Upper lobe of left lung (tissue), 6 donors: Measurements from ENCODE around the gene DPCD. TPM values are rescaled to one million over a fixed set of nuclear protein-coding genes. Genes with fewer than 3 reads are reported as not detected.

Source experiments
- ATAC-seq, 2 donors: fragments of 200-7000 bp; cut with Tn5 transposase; one replicate each; pipeline ENCODE4 v1.9.1; 2022; ENCODE audit warnings: mild to moderate bottlenecking in 2 of 2, moderate library complexity in 2 of 2; ENCODE audit not compliant: low FRiP score in 2 of 2
- DNase-seq, 2 donors: peaks; one replicate each; pipeline ENCODE4 v3.0.0-alpha.2; 2019 to 2020
- H3K27ac ChIP-seq, 4 donors: fragments of 200-600 bp; sonication (generic); one replicate each; pipeline ENCODE4 v1.5.1; 2016 to 2019
- H3K27me3 ChIP-seq, 4 donors: fragments of 200-600 bp; sonication (generic); one replicate each; pipeline ENCODE4 v1.5.1; 2017 to 2019
- H3K36me3 ChIP-seq, 4 donors: fragments of 200-600 bp; sonication (generic); one replicate each; pipeline ENCODE4 v1.5.1; 2016 to 2019
- H3K4me1 ChIP-seq, 4 donors: fragments of 200-600 bp; sonication (generic); one replicate each; pipeline ENCODE4 v1.5.1; 2018 to 2019
- H3K4me3 ChIP-seq, 4 donors: fragments of 200-600 bp; sonication (generic); one replicate each; pipeline ENCODE4 v1.5.1; 2017 to 2019; ENCODE audit warnings: mild to moderate bottlenecking in 2 of 4, moderate library complexity in 1 of 4
- H3K9me3 ChIP-seq, 4 donors: fragments of 200-600 bp; sonication (generic); one replicate each; pipeline ENCODE4 v1.5.1; 2018 to 2019
- EP300 ChIP-seq, 4 donors: sonication (generic); formaldehyde crosslinking; IDR thresholded peaks; one replicate each; pipeline ENCODE4 v1.5.1; 2017; ENCODE audit warnings: antibody characterized with exemption in 4 of 4, control low read depth in 2 of 4
- POLR2A ChIP-seq, 4 donors: fragments of 450-650 bp; IDR thresholded peaks; one replicate each; pipeline ENCODE4 v1.5.1; 2016 to 2017; ENCODE audit warnings: antibody characterized with exemption in 4 of 4, mild to moderate bottlenecking in 2 of 4
- POLR2AphosphoS5 ChIP-seq, 2 donors: sonication (generic); formaldehyde crosslinking; IDR thresholded peaks; one replicate each; pipeline ENCODE4 v1.5.1; 2017; ENCODE audit warnings: antibody characterized with exemption in 2 of 2
- WGBS, 2 donors: methylation state at CpG; one replicate each; pipeline ENCODE4 v1.1.5; 2017 to 2018; 5-methylcytosine and 5-hydroxymethylcytosine counted together
- total RNA-seq, 6 donors: library from RNA; depleted of rRNA in 4 of 6; stranded (reverse); fragments of >200 nt in 4 of 6; gene quantifications; one replicate each; pipeline versions ENCODE4 v1.1.0 to v1.2.1, GENCODE V29; 2016 to 2021
- TF ChIP-seq, protein P1 (sequence below), 6 experiments: fragments of 450-650 bp in 4 of 6; fragments of 200-600 bp in 2 of 6; sonication (generic) in 2 of 6; IDR thresholded peaks; one replicate each; pipeline ENCODE4 v1.5.1; 2016 to 2019; ENCODE audit warnings: antibody characterized with exemption in 6 of 6
- donor health status: DM: no; HTN: no; CAD: no; lungs with moderate emphysema.
- donor health status: DM: no; HTN: yes; CAD: no; lungs with severe emphysema.

The DPCD gene
- total RNA-seq, 6 donors from 2014 or later: 3.7 to 36.2 (median 15.1) TPM

DNA sequence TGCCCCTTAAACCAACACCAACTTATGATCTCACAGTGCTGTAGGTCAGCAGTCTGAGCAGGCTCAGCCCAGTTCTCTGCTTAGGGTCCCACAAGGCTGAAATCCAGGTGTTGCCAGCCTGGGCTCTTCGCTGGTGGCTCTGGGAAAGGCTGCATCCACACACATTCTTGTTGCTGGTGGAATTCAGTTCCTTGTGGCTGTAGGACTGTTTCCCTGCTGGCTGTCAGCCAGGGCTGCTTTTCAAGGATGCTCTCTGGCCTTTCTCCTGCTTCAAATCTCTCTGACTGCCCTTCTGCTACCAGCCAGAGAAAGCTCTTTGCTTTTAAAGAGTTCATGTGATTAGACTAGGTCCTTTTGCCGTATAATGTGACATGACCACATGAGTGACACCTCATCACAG is 15.3 kb upstream of the DPCD start:
- ATAC-seq: no peak
- peaks cover 0 to 7% (median 6%) of the 10 kb centered on the region in 4 donors for H3K9me3 ChIP-seq
- TF ChIP-seq EP300 (IDR thresholded peaks at IDR 0.05): no peak
- TF ChIP-seq POLR2AphosphoS5 (IDR thresholded peaks at IDR 0.05): no peak
- TF ChIP-seq, protein P1, sequence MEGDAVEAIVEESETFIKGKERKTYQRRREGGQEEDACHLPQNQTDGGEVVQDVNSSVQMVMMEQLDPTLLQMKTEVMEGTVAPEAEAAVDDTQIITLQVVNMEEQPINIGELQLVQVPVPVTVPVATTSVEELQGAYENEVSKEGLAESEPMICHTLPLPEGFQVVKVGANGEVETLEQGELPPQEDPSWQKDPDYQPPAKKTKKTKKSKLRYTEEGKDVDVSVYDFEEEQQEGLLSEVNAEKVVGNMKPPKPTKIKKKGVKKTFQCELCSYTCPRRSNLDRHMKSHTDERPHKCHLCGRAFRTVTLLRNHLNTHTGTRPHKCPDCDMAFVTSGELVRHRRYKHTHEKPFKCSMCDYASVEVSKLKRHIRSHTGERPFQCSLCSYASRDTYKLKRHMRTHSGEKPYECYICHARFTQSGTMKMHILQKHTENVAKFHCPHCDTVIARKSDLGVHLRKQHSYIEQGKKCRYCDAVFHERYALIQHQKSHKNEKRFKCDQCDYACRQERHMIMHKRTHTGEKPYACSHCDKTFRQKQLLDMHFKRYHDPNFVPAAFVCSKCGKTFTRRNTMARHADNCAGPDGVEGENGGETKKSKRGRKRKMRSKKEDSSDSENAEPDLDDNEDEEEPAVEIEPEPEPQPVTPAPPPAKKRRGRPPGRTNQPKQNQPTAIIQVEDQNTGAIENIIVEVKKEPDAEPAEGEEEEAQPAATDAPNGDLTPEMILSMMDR (IDR thresholded peaks at IDR 0.05): no peak
- TF ChIP-seq POLR2A (IDR thresholded peaks at IDR 0.05): no peak
- peaks cover 0 to 20% (median 8%) of the 10 kb centered on the region in 4 donors for H3K27me3 ChIP-seq
- no peak overlapping the region for H3K27ac ChIP-seq
- peaks cover 12 to 20% (median 18%) of the 10 kb centered on the region in 4 donors for H3K4me1 ChIP-seq
- peaks cover 0 to 5% (median 2%) of the 10 kb centered on the region in 4 donors for H3K36me3 ChIP-seq
- no peak overlapping the region for H3K4me3 ChIP-seq
- no peak for DNase-seq
- WGBS, 2 donors: 78 to 80% methylated on average over 2 of the region's 2 CpGs

DNA sequence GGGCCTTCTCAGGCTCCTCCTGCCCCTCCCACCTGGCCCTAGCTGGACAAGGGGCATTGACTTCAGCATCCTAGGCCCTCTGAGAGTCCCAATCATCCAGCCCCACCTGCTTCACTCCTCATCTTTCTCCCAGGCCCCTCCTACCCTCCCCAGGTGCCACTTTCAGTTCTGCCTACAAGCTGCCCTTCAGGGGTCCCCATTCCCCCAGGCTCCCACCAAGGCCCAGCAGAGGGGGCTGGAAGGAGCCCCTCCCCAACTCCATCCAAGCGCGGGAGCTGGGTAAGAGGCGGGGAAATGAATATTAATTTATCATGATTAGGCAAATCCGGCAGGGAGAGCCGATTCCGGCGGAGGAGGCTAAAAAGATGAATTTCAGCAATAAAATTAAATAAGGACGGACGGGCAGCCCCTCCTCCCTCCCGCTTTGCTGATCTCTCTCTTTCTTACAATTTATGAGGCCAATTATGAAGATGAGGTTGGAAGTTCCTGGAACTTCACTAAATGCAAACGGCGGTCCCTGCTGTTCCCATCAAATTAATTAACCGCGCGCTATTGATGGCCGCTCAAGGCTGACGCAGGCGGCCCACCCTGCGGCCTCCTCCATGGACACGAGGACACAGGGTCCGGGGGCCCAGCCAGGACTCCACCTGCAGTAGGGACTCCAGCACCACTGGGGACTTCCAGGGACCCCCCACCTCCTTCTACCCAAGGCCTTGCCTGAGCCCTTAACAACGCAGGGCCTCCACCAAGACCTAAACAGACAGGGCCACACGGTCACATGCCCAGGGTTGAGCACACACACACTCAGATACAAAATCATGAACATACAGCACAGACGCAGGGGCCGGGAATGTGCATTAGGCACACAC is 14.0 kb upstream of the DPCD start:
- Histone ChIP-seq H3K27me3 (peaks cover 0 to 10% (median 4%) of the 10 kb centered on the region in 4 donors), H3K4me3 (no peak overlapping the region), H3K27ac (no peak overlapping the region), H3K9me3 (peaks cover 0 to 7% (median 6%) of the 10 kb centered on the region in 4 donors), H3K36me3 (peaks cover 0 to 19% (median 11%) of the 10 kb centered on the region in 4 donors), H3K4me1 (peaks cover 12 to 20% (median 18%) of the 10 kb centered on the region in 4 donors)
- TF ChIP-seq, protein P1 (IDR thresholded peaks at IDR 0.05): no peak
- no peak for TF ChIP-seq EP300 (IDR thresholded peaks at IDR 0.05)
- TF ChIP-seq POLR2AphosphoS5 (IDR thresholded peaks at IDR 0.05): no peak
- TF ChIP-seq POLR2A (IDR thresholded peaks at IDR 0.05): no peak
- DNase-seq (peak in 1 of 2 donors; percentile 61), ATAC-seq (no peak)
- 89 to 91% methylated on average over 23 to 25 of the region's 25 CpGs for WGBS, 2 donors

DNA sequence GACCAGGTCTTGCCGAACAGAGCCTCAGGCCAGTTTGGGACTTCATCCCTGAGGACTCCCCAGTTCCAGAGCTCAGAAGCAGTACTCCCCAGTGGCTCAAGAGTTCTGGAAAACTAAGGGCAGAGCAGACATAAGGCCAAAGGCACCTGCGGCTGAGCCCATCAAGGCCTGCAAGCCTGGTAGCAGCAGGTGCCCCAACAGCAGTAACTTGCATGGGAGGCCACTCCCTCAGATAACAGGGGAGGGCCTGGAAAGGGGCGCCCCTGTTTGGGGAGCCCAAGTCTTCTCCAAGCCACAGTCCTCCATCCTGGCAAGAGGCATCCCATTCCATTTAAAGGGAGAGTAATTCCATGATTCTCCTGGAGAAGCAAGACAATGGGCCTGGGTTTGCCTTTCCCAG is 13.0 kb upstream of the DPCD start:
- Histone ChIP-seq H3K27ac (no peak overlapping the region), H3K4me3 (no peak overlapping the region), H3K27me3 (peaks cover 0 to under 1% (median 0%) of the 10 kb centered on the region in 4 donors), H3K36me3 (peaks cover 0 to 28% (median 19%) of the 10 kb centered on the region in 4 donors), H3K9me3 (peaks cover 0 to 7% (median 6%) of the 10 kb centered on the region in 4 donors), H3K4me1 (peaks cover 6 to 12% (median 10%) of the 10 kb centered on the region in 4 donors)
- ATAC-seq: no peak
- 83 to 90% methylated on average over 2 to 3 of the region's 3 CpGs for WGBS, 2 donors
- DNase-seq: no peak
- TF ChIP-seq POLR2A (IDR thresholded peaks at IDR 0.05) (no peak), EP300 (IDR thresholded peaks at IDR 0.05) (no peak), POLR2AphosphoS5 (IDR thresholded peaks at IDR 0.05) (no peak)
- TF ChIP-seq, protein P1 (IDR thresholded peaks at IDR 0.05): no peak

DNA sequence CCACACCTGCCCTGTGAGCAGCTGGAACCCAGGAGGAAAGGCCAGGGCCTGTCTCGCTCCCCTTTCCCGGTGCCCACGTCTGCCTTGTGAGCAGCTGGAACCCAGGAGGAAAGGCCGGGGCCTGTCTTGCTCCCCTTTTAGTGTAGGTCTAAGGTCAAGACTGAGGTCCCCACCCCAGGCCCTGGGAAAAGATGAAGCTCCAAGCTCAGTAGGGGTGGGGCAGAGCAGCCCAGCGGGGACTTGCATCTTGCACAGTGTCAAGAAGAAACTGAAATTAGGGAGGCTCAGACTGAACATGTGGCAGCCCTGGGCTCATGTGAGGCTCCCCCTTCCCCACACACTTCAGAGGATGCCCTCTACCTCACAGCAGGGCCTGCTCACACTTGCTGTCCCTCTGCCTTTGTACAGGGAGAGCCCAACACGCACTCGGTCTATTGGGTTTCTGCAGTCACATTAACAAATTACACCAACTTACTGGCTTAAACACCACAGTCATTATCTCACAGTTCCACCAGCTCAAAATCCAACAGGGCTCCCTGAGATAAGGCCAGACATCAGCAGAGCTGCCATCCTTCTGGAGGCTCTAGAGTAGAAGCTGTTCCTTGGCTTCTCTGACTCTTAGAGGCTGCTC is 12.4 kb upstream of the DPCD start:
- no peak for DNase-seq
- Histone ChIP-seq H3K4me1 (peaks cover under 1 to 6% (median 4%) of the 10 kb centered on the region in 4 donors), H3K9me3 (peaks cover 0 to 7% (median 6%) of the 10 kb centered on the region in 4 donors), H3K27ac (no peak overlapping the region), H3K36me3 (peaks cover 0 to 34% (median 25%) of the 10 kb centered on the region in 4 donors), H3K4me3 (no peak overlapping the region), H3K27me3 (no peaks in the 10 kb centered on the region)
- 84 to 92% methylated on average over 6 to 7 of the region's 7 CpGs for WGBS, 2 donors
- TF ChIP-seq, protein P1 (IDR thresholded peaks at IDR 0.05): no peak
- TF ChIP-seq POLR2A (IDR thresholded peaks at IDR 0.05) (no peak), EP300 (IDR thresholded peaks at IDR 0.05) (no peak)
- no peak for ATAC-seq
